OCI-LY3 (cell line): Measurements from ENCODE around the gene ZNF737.
"Not testable (repeated sequence)": the region's sequence is repeated elsewhere in the genome, so short reads cannot be mapped to it uniquely, and the experiment has no call there.

Experiments used
- CTCF ChIP-seq: fragments of 200-600, 300-600 bp; sonication (generic); IDR thresholded peaks from 2 replicates; pipeline ENCODE4 v1.5.1; 2014; ENCODE audit warnings: antibody characterized with exemption, low read length, low read depth
- EZH2phosphoT487 ChIP-seq: fragments of 200-600 bp; shearing (Covaris generic); IDR thresholded peaks from 2 replicates; pipeline ENCODE4 v1.6.1; 2018; ENCODE audit warnings: antibody characterized with exemption, mixed run types, low read depth

- TF ChIP-seq CTCF, EZH2phosphoT487: not testable (repeated sequence)
Observed at GRCh38 chr19:20614971-20615370, 49.4 kb upstream of the ZNF737 start.
